Peyer's patch (tissue), 4 donors: Measurements from ENCODE around the gene POMT2.

Experiments used
- CTCF ChIP-seq, 6 experiments: fragments of 450-650 bp in 4 of 6; fragments of 200-600 bp in 2 of 6; sonication (generic) in 1 of 6; IDR thresholded peaks; one replicate each; pipeline ENCODE4 v1.5.1; 2017 to 2019; ENCODE audit warnings: antibody characterized with exemption in 6 of 6, mild to moderate bottlenecking in 3 of 6, moderate library complexity in 1 of 6
- POLR2A ChIP-seq, 2 donors: fragments of 450-650 bp; IDR thresholded peaks; one replicate each; pipeline ENCODE4 v1.5.1; 2017; ENCODE audit warnings: antibody characterized with exemption in 2 of 2, mild to moderate bottlenecking in 2 of 2, moderate library complexity in 2 of 2

GRCh38 chr14:77225892-77226557 is 94.7 kb downstream of the POMT2 start:
- TF ChIP-seq POLR2A (IDR thresholded peaks at IDR 0.05) = no peak
- no peak for TF ChIP-seq CTCF (IDR thresholded peaks at IDR 0.05)
